Measurements from ENCODE around the gene ENAH. TPM values are rescaled to one million over a fixed set of nuclear protein-coding genes. Genes with fewer than 3 reads are reported as not detected.

The ENAH gene
- total RNA-seq, 1 experiment from 2014 or later: 285 TPM

DNA sequence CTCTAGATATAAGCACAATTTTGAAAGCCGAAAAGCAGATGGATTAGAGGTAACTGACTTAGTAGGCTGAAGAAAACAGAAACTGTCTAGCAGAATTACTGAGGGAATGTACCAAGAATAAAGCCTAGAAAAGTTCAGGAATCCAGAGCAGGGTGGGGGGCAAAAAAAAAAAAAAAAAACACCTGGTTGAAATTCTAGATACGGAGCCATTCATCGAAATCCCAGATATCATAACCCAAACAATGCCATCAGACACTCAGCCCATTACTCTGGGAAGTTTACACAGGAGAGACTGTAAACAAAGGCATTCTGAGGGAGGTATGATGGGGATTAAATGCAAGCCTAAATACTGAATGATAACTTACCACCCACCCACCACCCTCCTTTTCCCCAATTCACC lies 45.6 kb downstream of the ENAH start:
- Histone ChIP-seq H3K4me2 (ENCODE audit: insufficient read depth, insufficient read length, low read length) (no peak overlapping the region), H2BK5ac (ENCODE audit: insufficient read length, low read length) (no peak overlapping the region), H3K23me2 (ENCODE audit: insufficient read length, low read depth, low read length, poor library complexity, severe bottlenecking) (no peaks in the 10 kb centered on the region), H3K27me3 (ENCODE audit: insufficient read depth, low read length) (no peaks in the 10 kb centered on the region), H4K20me1 (ENCODE audit: control insufficient read depth, insufficient read depth, insufficient read length) (no peaks in the 10 kb centered on the region), H2BK15ac (ENCODE audit: low read depth, low read length) (no peak overlapping the region), H3K79me2 (ENCODE audit: insufficient read depth, low read length) (peaks cover 48% of the 10 kb centered on the region), H2AFZ (ENCODE audit: low read length) (no peak overlapping the region), H2BK120ac (ENCODE audit: low read depth, low read length, poor library complexity, severe bottlenecking) (no peak overlapping the region), H3K14ac (ENCODE audit: insufficient read depth, low read length) (no peak overlapping the region), H3K18ac (ENCODE audit: insufficient read length, low read depth, low read length) (no peak overlapping the region), H3K79me1 (ENCODE audit: insufficient read depth, low read depth, low read length, poor library complexity, severe bottlenecking) (peaks cover 3% of the 10 kb centered on the region), H3K9ac (ENCODE audit: extremely low read depth, insufficient read length, low read length) (no peak overlapping the region), H4K91ac (ENCODE audit: insufficient read length, low read depth, low read length) (no peak overlapping the region), H3K23ac (ENCODE audit: insufficient read length, low read depth, low read length) (no peak overlapping the region), H3K4ac (ENCODE audit: low read depth, low read length) (no peak overlapping the region), H3K4me1 (ENCODE audit: insufficient read depth, low read length) (peaks cover 2% of the 10 kb centered on the region; the same call in 1 of the 2 replicates), H3K9me3 (ENCODE audit: control insufficient read depth, low read depth, low read length) (no peaks in the 10 kb centered on the region), H2BK12ac (ENCODE audit: insufficient read length, low read depth, low read length) (no peak overlapping the region), H2AK5ac (ENCODE audit: insufficient read length, low read length) (no peak overlapping the region), H4K8ac (replicated peaks; ENCODE audit: insufficient read length, low read depth, low read length) (no peak overlapping the region), H3T11ph (ENCODE audit: low read length) (no peak overlapping the region), H2BK20ac (ENCODE audit: low read depth, low read length, poor library complexity, severe bottlenecking) (no peak overlapping the region), H4K5ac (ENCODE audit: insufficient read length, low read depth, low read length) (no peak overlapping the region), H3K27ac (ENCODE audit: insufficient read length, low read depth, low read length) (no peak overlapping the region), H3K56ac (ENCODE audit: insufficient read length, low read depth, low read length) (no peak overlapping the region)
- H3K27me3 Mint-ChIP-seq (ENCODE audit: low read depth): no peaks in the 10 kb centered on the region
- no CpG with 5 or more reads among the region's 3 CpGs for WGBS (ENCODE audit: extremely low coverage, insufficient read length, low lambda C conversion rate)
- peaks cover 39 to 45% of the 10 kb centered on the region in 2 experiments for H3K4me1 Mint-ChIP-seq
- TF ChIP-seq, protein P1, sequence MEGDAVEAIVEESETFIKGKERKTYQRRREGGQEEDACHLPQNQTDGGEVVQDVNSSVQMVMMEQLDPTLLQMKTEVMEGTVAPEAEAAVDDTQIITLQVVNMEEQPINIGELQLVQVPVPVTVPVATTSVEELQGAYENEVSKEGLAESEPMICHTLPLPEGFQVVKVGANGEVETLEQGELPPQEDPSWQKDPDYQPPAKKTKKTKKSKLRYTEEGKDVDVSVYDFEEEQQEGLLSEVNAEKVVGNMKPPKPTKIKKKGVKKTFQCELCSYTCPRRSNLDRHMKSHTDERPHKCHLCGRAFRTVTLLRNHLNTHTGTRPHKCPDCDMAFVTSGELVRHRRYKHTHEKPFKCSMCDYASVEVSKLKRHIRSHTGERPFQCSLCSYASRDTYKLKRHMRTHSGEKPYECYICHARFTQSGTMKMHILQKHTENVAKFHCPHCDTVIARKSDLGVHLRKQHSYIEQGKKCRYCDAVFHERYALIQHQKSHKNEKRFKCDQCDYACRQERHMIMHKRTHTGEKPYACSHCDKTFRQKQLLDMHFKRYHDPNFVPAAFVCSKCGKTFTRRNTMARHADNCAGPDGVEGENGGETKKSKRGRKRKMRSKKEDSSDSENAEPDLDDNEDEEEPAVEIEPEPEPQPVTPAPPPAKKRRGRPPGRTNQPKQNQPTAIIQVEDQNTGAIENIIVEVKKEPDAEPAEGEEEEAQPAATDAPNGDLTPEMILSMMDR (conservative IDR thresholded peaks at IDR 0.05): no peak
- H3K36me3 Mint-ChIP-seq (ENCODE audit: insufficient read depth in 1 of 3, low read depth in 3 of 3): peaks cover 1 to 6% (median 6%) of the 10 kb centered on the region in 3 experiments; a peak in 6 of 7 replicates
- no peak for DNase-seq
- H3K4me3 Mint-ChIP-seq: no peak overlapping the region
- H3K27ac Mint-ChIP-seq: peak overlapping the region in 2 of 3 experiments; percentile 13 to 90; a peak in 3 of 7 replicates
- H3K9me3 Mint-ChIP-seq: no peaks in the 10 kb centered on the region; a peak in 2 of 5 replicates
